ENCODE data around the gene CYGB. TPM values are rescaled to one million over a fixed set of nuclear protein-coding genes. Genes with fewer than 3 reads are reported as not detected.
A peak's percentile ranks its signal among the peaks of the same experiment; 100 is the strongest.

CYGB gene
- total and polyA plus RNA-seq, 2 of the 13 experiments (the other 11 are each of a cell fraction or from before 2014, with no cell fraction given): 18.9 to 27.1 TPM

DNA sequence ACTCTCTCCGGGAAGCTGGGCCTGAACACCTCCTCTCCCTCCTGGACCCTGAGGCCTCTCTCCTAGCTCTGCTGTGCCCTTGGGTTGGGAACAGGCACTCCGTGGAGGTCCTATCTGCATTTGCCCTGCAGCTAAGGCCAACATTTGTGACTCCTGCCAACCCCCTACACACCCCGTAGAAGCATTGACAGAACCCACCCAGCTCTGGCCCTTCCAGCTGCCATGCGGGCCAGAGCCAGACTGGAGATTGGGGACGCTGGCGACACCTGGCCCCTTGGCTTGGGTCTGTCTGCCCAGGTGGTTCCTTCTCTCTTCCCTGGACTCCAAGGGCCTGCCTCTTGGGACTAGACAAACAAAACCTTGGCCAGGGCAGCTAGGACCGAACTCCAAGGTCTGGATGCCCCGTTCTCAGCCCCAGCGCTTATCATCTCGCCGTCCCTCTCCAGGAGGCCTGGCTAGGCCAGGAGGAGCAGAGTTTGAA is 35.6 kb downstream of the CYGB start (continued):
- TF ChIP-seq, protein P1, sequence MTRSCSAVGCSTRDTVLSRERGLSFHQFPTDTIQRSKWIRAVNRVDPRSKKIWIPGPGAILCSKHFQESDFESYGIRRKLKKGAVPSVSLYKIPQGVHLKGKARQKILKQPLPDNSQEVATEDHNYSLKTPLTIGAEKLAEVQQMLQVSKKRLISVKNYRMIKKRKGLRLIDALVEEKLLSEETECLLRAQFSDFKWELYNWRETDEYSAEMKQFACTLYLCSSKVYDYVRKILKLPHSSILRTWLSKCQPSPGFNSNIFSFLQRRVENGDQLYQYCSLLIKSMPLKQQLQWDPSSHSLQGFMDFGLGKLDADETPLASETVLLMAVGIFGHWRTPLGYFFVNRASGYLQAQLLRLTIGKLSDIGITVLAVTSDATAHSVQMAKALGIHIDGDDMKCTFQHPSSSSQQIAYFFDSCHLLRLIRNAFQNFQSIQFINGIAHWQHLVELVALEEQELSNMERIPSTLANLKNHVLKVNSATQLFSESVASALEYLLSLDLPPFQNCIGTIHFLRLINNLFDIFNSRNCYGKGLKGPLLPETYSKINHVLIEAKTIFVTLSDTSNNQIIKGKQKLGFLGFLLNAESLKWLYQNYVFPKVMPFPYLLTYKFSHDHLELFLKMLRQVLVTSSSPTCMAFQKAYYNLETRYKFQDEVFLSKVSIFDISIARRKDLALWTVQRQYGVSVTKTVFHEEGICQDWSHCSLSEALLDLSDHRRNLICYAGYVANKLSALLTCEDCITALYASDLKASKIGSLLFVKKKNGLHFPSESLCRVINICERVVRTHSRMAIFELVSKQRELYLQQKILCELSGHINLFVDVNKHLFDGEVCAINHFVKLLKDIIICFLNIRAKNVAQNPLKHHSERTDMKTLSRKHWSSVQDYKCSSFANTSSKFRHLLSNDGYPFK (CRISPR knock-in tag; IDR thresholded peaks at IDR 0.05; ENCODE audit: borderline replicate concordance): peak; percentile 36; the same call in 1 of the 2 replicates
- peak; percentile 8; the same call in 1 of the 2 replicates for TF ChIP-seq NFKBIZ (CRISPR knock-in tag; IDR thresholded peaks at IDR 0.05)
- no peak for TF ChIP-seq KMT2A (CRISPR knock-in tag; IDR thresholded peaks at IDR 0.05)
- no peak for TF ChIP-seq SAFB2 (CRISPR knock-in tag; IDR thresholded peaks at IDR 0.05; ENCODE audit: borderline replicate concordance, low read depth)
- TF ChIP-seq ZNF614 (CRISPR knock-in tag; IDR thresholded peaks at IDR 0.05; ENCODE audit: borderline replicate concordance): 0 out of 2 replicates have a peak, but pooled peaks have one; percentile 6
- 0 out of 2 replicates have a peak, but pooled peaks have one; percentile 8 for TF ChIP-seq PHF21A (CRISPR knock-in tag; IDR thresholded peaks at IDR 0.05)
- TF ChIP-seq ZNF75D (CRISPR knock-in tag; IDR thresholded peaks at IDR 0.05; ENCODE audit: borderline replicate concordance): no peak
- TF ChIP-seq, protein P2, sequence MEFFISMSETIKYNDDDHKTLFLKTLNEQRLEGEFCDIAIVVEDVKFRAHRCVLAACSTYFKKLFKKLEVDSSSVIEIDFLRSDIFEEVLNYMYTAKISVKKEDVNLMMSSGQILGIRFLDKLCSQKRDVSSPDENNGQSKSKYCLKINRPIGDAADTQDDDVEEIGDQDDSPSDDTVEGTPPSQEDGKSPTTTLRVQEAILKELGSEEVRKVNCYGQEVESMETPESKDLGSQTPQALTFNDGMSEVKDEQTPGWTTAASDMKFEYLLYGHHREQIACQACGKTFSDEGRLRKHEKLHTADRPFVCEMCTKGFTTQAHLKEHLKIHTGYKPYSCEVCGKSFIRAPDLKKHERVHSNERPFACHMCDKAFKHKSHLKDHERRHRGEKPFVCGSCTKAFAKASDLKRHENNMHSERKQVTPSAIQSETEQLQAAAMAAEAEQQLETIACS (CRISPR knock-in tag; IDR thresholded peaks at IDR 0.05): no peak
- TF ChIP-seq, protein P3, sequence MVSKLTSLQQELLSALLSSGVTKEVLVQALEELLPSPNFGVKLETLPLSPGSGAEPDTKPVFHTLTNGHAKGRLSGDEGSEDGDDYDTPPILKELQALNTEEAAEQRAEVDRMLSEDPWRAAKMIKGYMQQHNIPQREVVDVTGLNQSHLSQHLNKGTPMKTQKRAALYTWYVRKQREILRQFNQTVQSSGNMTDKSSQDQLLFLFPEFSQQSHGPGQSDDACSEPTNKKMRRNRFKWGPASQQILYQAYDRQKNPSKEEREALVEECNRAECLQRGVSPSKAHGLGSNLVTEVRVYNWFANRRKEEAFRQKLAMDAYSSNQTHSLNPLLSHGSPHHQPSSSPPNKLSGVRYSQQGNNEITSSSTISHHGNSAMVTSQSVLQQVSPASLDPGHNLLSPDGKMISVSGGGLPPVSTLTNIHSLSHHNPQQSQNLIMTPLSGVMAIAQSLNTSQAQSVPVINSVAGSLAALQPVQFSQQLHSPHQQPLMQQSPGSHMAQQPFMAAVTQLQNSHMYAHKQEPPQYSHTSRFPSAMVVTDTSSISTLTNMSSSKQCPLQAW (CRISPR knock-in tag; IDR thresholded peaks at IDR 0.05): peak; percentile 64; the same call in 1 of the 2 replicates
- TF ChIP-seq, protein P4, sequence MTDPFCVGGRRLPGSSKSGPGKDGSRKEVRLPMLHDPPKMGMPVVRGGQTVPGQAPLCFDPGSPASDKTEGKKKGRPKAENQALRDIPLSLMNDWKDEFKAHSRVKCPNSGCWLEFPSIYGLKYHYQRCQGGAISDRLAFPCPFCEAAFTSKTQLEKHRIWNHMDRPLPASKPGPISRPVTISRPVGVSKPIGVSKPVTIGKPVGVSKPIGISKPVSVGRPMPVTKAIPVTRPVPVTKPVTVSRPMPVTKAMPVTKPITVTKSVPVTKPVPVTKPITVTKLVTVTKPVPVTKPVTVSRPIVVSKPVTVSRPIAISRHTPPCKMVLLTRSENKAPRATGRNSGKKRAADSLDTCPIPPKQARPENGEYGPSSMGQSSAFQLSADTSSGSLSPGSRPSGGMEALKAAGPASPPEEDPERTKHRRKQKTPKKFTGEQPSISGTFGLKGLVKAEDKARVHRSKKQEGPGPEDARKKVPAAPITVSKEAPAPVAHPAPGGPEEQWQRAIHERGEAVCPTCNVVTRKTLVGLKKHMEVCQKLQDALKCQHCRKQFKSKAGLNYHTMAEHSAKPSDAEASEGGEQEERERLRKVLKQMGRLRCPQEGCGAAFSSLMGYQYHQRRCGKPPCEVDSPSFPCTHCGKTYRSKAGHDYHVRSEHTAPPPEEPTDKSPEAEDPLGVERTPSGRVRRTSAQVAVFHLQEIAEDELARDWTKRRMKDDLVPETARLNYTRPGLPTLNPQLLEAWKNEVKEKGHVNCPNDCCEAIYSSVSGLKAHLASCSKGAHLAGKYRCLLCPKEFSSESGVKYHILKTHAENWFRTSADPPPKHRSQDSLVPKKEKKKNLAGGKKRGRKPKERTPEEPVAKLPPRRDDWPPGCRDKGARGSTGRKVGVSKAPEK (CRISPR knock-in tag; IDR thresholded peaks at IDR 0.05; ENCODE audit: borderline replicate concordance): no peak; the same call in 1 of the 2 replicates
- peak; percentile 70 for TF ChIP-seq ZNF543 (CRISPR knock-in tag; IDR thresholded peaks at IDR 0.05)
- no peak for TF ChIP-seq KLF6 (CRISPR knock-in tag; IDR thresholded peaks at IDR 0.05)
- TF ChIP-seq RORA (CRISPR knock-in tag; IDR thresholded peaks at IDR 0.05): no peak
- TF ChIP-seq MIXL1 (CRISPR knock-in tag; IDR thresholded peaks at IDR 0.05): no peak
- no peak for TF ChIP-seq ZNF546 (CRISPR knock-in tag; conservative IDR thresholded peaks at IDR 0.05)
- no peak for TF ChIP-seq SRF (IDR thresholded peaks at IDR 0.05; ENCODE audit: low read depth, low read length)
- TF ChIP-seq KDM6A (CRISPR knock-in tag; IDR thresholded peaks at IDR 0.05; ENCODE audit: low read depth): no peak
- TF ChIP-seq, protein P5, sequence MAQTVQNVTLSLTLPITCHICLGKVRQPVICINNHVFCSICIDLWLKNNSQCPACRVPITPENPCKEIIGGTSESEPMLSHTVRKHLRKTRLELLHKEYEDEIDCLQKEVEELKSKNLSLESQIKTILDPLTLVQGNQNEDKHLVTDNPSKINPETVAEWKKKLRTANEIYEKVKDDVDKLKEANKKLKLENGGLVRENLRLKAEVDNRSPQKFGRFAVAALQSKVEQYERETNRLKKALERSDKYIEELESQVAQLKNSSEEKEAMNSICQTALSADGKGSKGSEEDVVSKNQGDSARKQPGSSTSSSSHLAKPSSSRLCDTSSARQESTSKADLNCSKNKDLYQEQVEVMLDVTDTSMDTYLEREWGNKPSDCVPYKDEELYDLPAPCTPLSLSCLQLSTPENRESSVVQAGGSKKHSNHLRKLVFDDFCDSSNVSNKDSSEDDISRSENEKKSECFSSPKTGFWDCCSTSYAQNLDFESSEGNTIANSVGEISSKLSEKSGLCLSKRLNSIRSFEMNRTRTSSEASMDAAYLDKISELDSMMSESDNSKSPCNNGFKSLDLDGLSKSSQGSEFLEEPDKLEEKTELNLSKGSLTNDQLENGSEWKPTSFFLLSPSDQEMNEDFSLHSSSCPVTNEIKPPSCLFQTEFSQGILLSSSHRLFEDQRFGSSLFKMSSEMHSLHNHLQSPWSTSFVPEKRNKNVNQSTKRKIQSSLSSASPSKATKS (CRISPR knock-in tag; IDR thresholded peaks at IDR 0.05): no peak
- no peak for TF ChIP-seq MBNL3 (CRISPR knock-in tag; conservative IDR thresholded peaks at IDR 0.05)
- TF ChIP-seq TARDBP (CRISPR knock-in tag; IDR thresholded peaks at IDR 0.05): 0 out of 2 replicates have a peak, but pooled peaks have one; percentile 1
